ENCODE data around the gene IGFL1.
"Not testable (repeated sequence)": the region's sequence is repeated elsewhere in the genome, so short reads cannot be mapped to it uniquely, and the experiment has no call there.

Gene IGFL1

DNA sequence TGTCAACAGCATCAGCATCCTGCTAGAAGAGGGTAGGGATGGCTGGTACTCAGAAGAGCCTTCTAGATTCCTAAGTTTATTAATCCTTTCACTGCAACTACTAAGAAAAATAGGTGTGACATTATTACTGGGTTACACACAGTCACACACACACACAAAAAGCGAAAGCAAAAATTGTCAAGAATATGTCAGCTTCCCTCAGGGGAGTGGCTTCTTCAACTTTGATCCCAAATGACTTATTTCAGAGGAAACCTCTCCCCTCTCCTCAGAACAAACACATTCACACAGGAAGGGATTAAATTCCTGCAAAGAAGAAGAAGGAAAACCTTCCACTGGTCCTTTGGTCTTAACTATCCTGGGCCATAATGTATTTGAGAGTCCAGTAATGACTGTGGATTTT is 20.1 kb upstream of the IGFL1 start:
- 79 to 84% methylated on average over 1 of the region's 1 CpG for WGBS, 2 experiments
- peaks cover 9% of the 10 kb centered on the region for H3K4me1 ChIP-seq (ENCODE audit: control insufficient read depth, insufficient read depth, low read length)

DNA sequence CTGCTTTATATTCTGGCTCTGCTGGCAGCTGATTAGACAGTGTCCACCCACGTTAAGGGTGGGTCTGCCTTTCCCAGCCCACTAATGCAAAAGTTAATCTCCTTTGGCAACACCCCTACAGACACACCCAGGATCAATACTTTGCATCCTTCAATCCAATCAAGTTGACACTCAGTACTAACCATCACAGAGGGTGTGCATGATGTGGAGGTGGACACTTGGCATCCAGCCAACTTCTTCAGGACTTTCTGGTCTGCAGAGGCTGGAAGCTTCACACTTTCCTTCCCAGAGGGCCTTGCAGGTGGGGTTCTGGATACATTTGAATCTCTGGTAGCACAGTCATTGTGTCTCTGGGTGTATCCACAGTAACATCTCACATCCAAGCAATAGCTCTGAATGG is 18.9 kb upstream of the IGFL1 start:
- Histone ChIP-seq H3K36me3 (ENCODE audit: control insufficient read depth, insufficient read depth, low read length) (no peaks in the 10 kb centered on the region), H3K9me3 (ENCODE audit: control insufficient read depth, low read length) (no peaks in the 10 kb centered on the region), H3K27me3 (ENCODE audit: control insufficient read depth, insufficient read depth, low read length, poor library complexity, severe bottlenecking) (no peaks in the 10 kb centered on the region), H3K4me3 (ENCODE audit: insufficient read depth, low read depth, low read length) (no peak overlapping the region), H3K4me1 (ENCODE audit: control insufficient read depth, insufficient read depth, low read length) (peaks cover 9% of the 10 kb centered on the region), H3K27ac (ENCODE audit: insufficient read depth, low read depth, low read length, poor library complexity, severe bottlenecking) (no peak overlapping the region)
- 88 to 96% methylated on average over 1 of the region's 1 CpG for WGBS, 2 experiments

More for the DNA sequence above, 20.1 kb upstream of the IGFL1 start:
- no peaks in the 10 kb centered on the region for H3K36me3 ChIP-seq (ENCODE audit: control insufficient read depth, insufficient read depth, low read length)
- H3K27ac ChIP-seq (ENCODE audit: insufficient read depth, low read depth, low read length, poor library complexity, severe bottlenecking) = no peak overlapping the region
- H3K9me3 ChIP-seq (ENCODE audit: control insufficient read depth, low read length) = no peaks in the 10 kb centered on the region
- no peaks in the 10 kb centered on the region for H3K27me3 ChIP-seq (ENCODE audit: control insufficient read depth, insufficient read depth, low read length, poor library complexity, severe bottlenecking)
- H3K4me3 ChIP-seq (ENCODE audit: insufficient read depth, low read depth, low read length) = no peak overlapping the region

GRCh38 chr19:46211201-46211881 is 18.2 kb upstream of the IGFL1 start:
- no peaks in the 10 kb centered on the region for H3K9me3 ChIP-seq (ENCODE audit: control insufficient read depth, low read length)
- WGBS, 2 experiments = 47 to 61% methylated on average over 10 of the region's 10 CpGs
- no peak overlapping the region for H3K27ac ChIP-seq (ENCODE audit: insufficient read depth, low read depth, low read length, poor library complexity, severe bottlenecking)
- H3K36me3 ChIP-seq (ENCODE audit: control insufficient read depth, insufficient read depth, low read length) = no peaks in the 10 kb centered on the region
- no peak overlapping the region for H3K4me3 ChIP-seq (ENCODE audit: insufficient read depth, low read depth, low read length)
- no peaks in the 10 kb centered on the region for H3K27me3 ChIP-seq (ENCODE audit: control insufficient read depth, insufficient read depth, low read length, poor library complexity, severe bottlenecking)
- peaks cover 9% of the 10 kb centered on the region for H3K4me1 ChIP-seq (ENCODE audit: control insufficient read depth, insufficient read depth, low read length)

GRCh38 chr19:46212592-46212991 is 16.9 kb upstream of the IGFL1 start:
- H3K27ac ChIP-seq (ENCODE audit: insufficient read depth, low read depth, low read length, poor library complexity, severe bottlenecking); H3K36me3 ChIP-seq (ENCODE audit: control insufficient read depth, insufficient read depth, low read length); H3K4me1 ChIP-seq (ENCODE audit: control insufficient read depth, insufficient read depth, low read length); H3K9me3 ChIP-seq (ENCODE audit: control insufficient read depth, low read length); H3K4me3 ChIP-seq (ENCODE audit: insufficient read depth, low read depth, low read length); H3K27me3 ChIP-seq (ENCODE audit: control insufficient read depth, insufficient read depth, low read length, poor library complexity, severe bottlenecking): not testable (repeated sequence)
- WGBS, 2 experiments = 91 to 95% methylated on average over 5 of the region's 5 CpGs

- Histone ChIP-seq H3K36me3 (ENCODE audit: control insufficient read depth, insufficient read depth, low read length) (no peaks in the 10 kb centered on the region), H3K9me3 (ENCODE audit: control insufficient read depth, low read length) (no peaks in the 10 kb centered on the region), H3K27ac (ENCODE audit: insufficient read depth, low read depth, low read length, poor library complexity, severe bottlenecking) (no peak overlapping the region), H3K4me1 (ENCODE audit: control insufficient read depth, insufficient read depth, low read length) (peaks cover 9% of the 10 kb centered on the region), H3K27me3 (ENCODE audit: control insufficient read depth, insufficient read depth, low read length, poor library complexity, severe bottlenecking) (no peaks in the 10 kb centered on the region), H3K4me3 (ENCODE audit: insufficient read depth, low read depth, low read length) (no peak overlapping the region)
- 83 to 85% methylated on average over 11 of the region's 11 CpGs for WGBS, 2 experiments
Observed at GRCh38 chr19:46213156-46213555, 16.4 kb upstream of the IGFL1 start.

GRCh38 chr19:46213806-46214205 is 15.7 kb upstream of the IGFL1 start:
- Histone ChIP-seq H3K4me1 (ENCODE audit: control insufficient read depth, insufficient read depth, low read length) (peaks cover 9% of the 10 kb centered on the region), H3K4me3 (ENCODE audit: insufficient read depth, low read depth, low read length) (no peak overlapping the region), H3K36me3 (ENCODE audit: control insufficient read depth, insufficient read depth, low read length) (no peaks in the 10 kb centered on the region), H3K9me3 (ENCODE audit: control insufficient read depth, low read length) (no peaks in the 10 kb centered on the region), H3K27ac (ENCODE audit: insufficient read depth, low read depth, low read length, poor library complexity, severe bottlenecking) (no peak overlapping the region), H3K27me3 (ENCODE audit: control insufficient read depth, insufficient read depth, low read length, poor library complexity, severe bottlenecking) (no peaks in the 10 kb centered on the region)
- 93% methylated on average over 19 of the region's 19 CpGs for WGBS, 2 experiments

- Histone ChIP-seq H3K36me3 (ENCODE audit: control insufficient read depth, insufficient read depth, low read length) (no peaks in the 10 kb centered on the region), H3K27me3 (ENCODE audit: control insufficient read depth, insufficient read depth, low read length, poor library complexity, severe bottlenecking) (peaks cover 5% of the 10 kb centered on the region), H3K4me1 (ENCODE audit: control insufficient read depth, insufficient read depth, low read length) (peaks cover under 1% of the 10 kb centered on the region), H3K9me3 (ENCODE audit: control insufficient read depth, low read length) (no peaks in the 10 kb centered on the region), H3K4me3 (ENCODE audit: insufficient read depth, low read depth, low read length) (no peak overlapping the region), H3K27ac (ENCODE audit: insufficient read depth, low read depth, low read length, poor library complexity, severe bottlenecking) (no peak overlapping the region)
- 83 to 85% methylated on average over 4 of the region's 4 CpGs for WGBS, 2 experiments
Observed at GRCh38 chr19:46216612-46217011, 12.9 kb upstream of the IGFL1 start.

GRCh38 chr19:46217476-46217875 is 12.1 kb upstream of the IGFL1 start:
- no peak overlapping the region for H3K27ac ChIP-seq (ENCODE audit: insufficient read depth, low read depth, low read length, poor library complexity, severe bottlenecking)
- H3K36me3 ChIP-seq (ENCODE audit: control insufficient read depth, insufficient read depth, low read length) = no peaks in the 10 kb centered on the region
- H3K9me3 ChIP-seq (ENCODE audit: control insufficient read depth, low read length) = no peaks in the 10 kb centered on the region
- no peak overlapping the region for H3K4me3 ChIP-seq (ENCODE audit: insufficient read depth, low read depth, low read length)
- WGBS, 2 experiments = 82 to 88% methylated on average over 9 of the region's 9 CpGs
- H3K27me3 ChIP-seq (ENCODE audit: control insufficient read depth, insufficient read depth, low read length, poor library complexity, severe bottlenecking) = peaks cover 6% of the 10 kb centered on the region
- no peaks in the 10 kb centered on the region for H3K4me1 ChIP-seq (ENCODE audit: control insufficient read depth, insufficient read depth, low read length)

- Histone ChIP-seq H3K4me3 (ENCODE audit: insufficient read depth, low read depth, low read length) (no peak overlapping the region), H3K36me3 (ENCODE audit: control insufficient read depth, insufficient read depth, low read length) (no peaks in the 10 kb centered on the region), H3K27me3 (ENCODE audit: control insufficient read depth, insufficient read depth, low read length, poor library complexity, severe bottlenecking) (peaks cover 6% of the 10 kb centered on the region), H3K4me1 (ENCODE audit: control insufficient read depth, insufficient read depth, low read length) (no peaks in the 10 kb centered on the region), H3K27ac (ENCODE audit: insufficient read depth, low read depth, low read length, poor library complexity, severe bottlenecking) (no peak overlapping the region), H3K9me3 (ENCODE audit: control insufficient read depth, low read length) (no peaks in the 10 kb centered on the region)
- 16% methylated on average over 6 of the region's 6 CpGs for WGBS, 2 experiments
Observed at GRCh38 chr19:46218160-46218559, 11.4 kb upstream of the IGFL1 start.

DNA sequence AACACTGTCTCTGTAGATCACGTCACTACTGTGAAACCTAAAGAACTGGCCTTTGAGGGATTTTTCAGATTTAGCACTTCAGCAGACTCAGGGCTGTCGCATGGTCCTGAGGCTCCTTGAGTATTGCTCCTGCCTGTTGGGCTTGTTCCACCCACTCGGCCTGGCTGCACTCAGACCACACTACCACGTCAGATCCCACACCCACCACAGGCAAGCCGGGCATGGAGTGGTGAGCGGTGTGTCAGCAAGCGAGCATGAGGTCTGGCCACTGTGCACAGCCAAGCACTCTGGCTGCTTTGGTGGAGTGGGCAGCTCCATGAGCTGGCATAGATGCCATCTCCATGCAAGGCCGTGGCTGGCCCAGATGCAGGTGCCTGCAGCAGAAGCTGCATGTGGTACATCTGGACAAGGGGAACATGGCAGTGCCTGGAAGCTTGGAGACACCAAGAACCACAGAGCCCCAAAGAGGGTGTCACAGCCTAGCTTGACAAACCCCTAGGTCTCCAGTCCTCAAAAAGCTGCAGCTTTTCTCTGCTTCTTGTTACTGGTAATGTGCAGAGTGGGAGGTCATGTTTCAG is 9.4 kb upstream of the IGFL1 start:
- Histone ChIP-seq H3K9me3 (ENCODE audit: control insufficient read depth, low read length) (no peaks in the 10 kb centered on the region), H3K4me1 (ENCODE audit: control insufficient read depth, insufficient read depth, low read length) (no peaks in the 10 kb centered on the region), H3K27ac (ENCODE audit: insufficient read depth, low read depth, low read length, poor library complexity, severe bottlenecking) (no peak overlapping the region), H3K4me3 (ENCODE audit: insufficient read depth, low read depth, low read length) (no peak overlapping the region), H3K27me3 (ENCODE audit: control insufficient read depth, insufficient read depth, low read length, poor library complexity, severe bottlenecking) (peaks cover 6% of the 10 kb centered on the region), H3K36me3 (ENCODE audit: control insufficient read depth, insufficient read depth, low read length) (no peaks in the 10 kb centered on the region)
- 85 to 89% methylated on average over 8 of the region's 8 CpGs for WGBS, 2 experiments
